Hematopoietic multipotent progenitor cell treated with erythropoietin and hydrocortisone succinate and interleukin-3 and kit ligand, for 8 days (in vitro differentiated cells): Measurements from ENCODE around the gene OR2T35.
"Not testable (repeated sequence)": the region's sequence is repeated elsewhere in the genome, so short reads cannot be mapped to it uniquely, and the experiment has no call there.

Source experiments
- DNase-seq: peaks from one replicate; pipeline ENCODE4 v3.0.0-alpha.2; 2015

Gene OR2T35

GRCh38 chr1:248645178-248645577 lies at the start of gene OR2T35:
OR2T35 (minus strand) TSS chr1:248645278; CDS start chr1:248639258, 6,020 bp downstream.
- DNase-seq = not testable (repeated sequence)

- no peak for DNase-seq
Measured at GRCh38 chr1:248691567-248692155, 46.6 kb upstream of the OR2T35 start.

- no peak for DNase-seq
Measured at GRCh38 chr1:248688527-248689298, 43.6 kb upstream of the OR2T35 start.

- DNase-seq = peak; percentile 7
Measured at GRCh38 chr1:248686815-248687214, 41.7 kb upstream of the OR2T35 start.

- no peak for DNase-seq
Measured at GRCh38 chr1:248681651-248682050, 36.6 kb upstream of the OR2T35 start.

- DNase-seq = no peak
Measured at GRCh38 chr1:248670003-248670402, 24.9 kb upstream of the OR2T35 start.

GRCh38 chr1:248663453-248664328 lies 18.6 kb upstream of the OR2T35 start:
- not testable (repeated sequence) for DNase-seq

- DNase-seq = not testable (repeated sequence)
Measured at GRCh38 chr1:248656797-248657196, 11.7 kb upstream of the OR2T35 start.

- not testable (repeated sequence) for DNase-seq
Measured at GRCh38 chr1:248655354-248655753, 10.3 kb upstream of the OR2T35 start, which contains the start of gene OR2T27. OR2T27 (minus strand) TSS chr1:248655528; CDS start chr1:248650884, 4,644 bp downstream.

GRCh38 chr1:248648770-248649536 lies 3.9 kb upstream of the OR2T35 start:
- not testable (repeated sequence) for DNase-seq

- not testable (repeated sequence) for DNase-seq
Measured at GRCh38 chr1:248642971-248643651, 2.0 kb downstream of the OR2T35 start.

GRCh38 chr1:248641583-248641982 lies 3.5 kb downstream of the OR2T35 start:
- not testable (repeated sequence) for DNase-seq

- not testable (repeated sequence) for DNase-seq
Measured at GRCh38 chr1:248640906-248641305, 4.2 kb downstream of the OR2T35 start.

- DNase-seq = not testable (repeated sequence)
Measured at GRCh38 chr1:248639652-248640051, 5.4 kb downstream of the OR2T35 start.

GRCh38 chr1:248636612-248637011 lies 8.5 kb downstream of the OR2T35 start:
- DNase-seq = not testable (repeated sequence)

- not testable (repeated sequence) for DNase-seq
Measured at GRCh38 chr1:248634991-248635390, 10.1 kb downstream of the OR2T35 start, which contains the start of gene OR2T11. OR2T11 (minus strand) TSS chr1:248635091; CDS start chr1:248627128, 7,963 bp downstream.

- DNase-seq = no peak
Measured at GRCh38 chr1:248631354-248632008, 13.6 kb downstream of the OR2T35 start.

- DNase-seq = no peak
Measured at GRCh38 chr1:248630551-248630950, 14.5 kb downstream of the OR2T35 start.

GRCh38 chr1:248627971-248628844 lies 16.9 kb downstream of the OR2T35 start:
- no peak for DNase-seq

- no peak for DNase-seq
Measured at GRCh38 chr1:248625971-248626370, 19.1 kb downstream of the OR2T35 start.
